Thyroid gland (tissue), 4 donors: ENCODE data around the gene DYNLT1. TPM values are rescaled to one million over a fixed set of nuclear protein-coding genes. Genes with fewer than 3 reads are reported as not detected.

Experiments used
- DNase-seq, 2 donors: peaks; one replicate each; pipeline ENCODE4 v3.0.0-alpha.2; 2019
- H3K27ac ChIP-seq, 3 donors: fragments of 200-600 bp; sonication (generic); 1 replicate in 2 of 3; 2 replicates in 1 of 3; pipeline ENCODE4 v1.5.1; 2016 to 2019; ENCODE audit warnings: mild to moderate bottlenecking in 1 of 3, moderate library complexity in 1 of 3
- H3K27me3 ChIP-seq: fragments of 200-600 bp; sonication (generic); one replicate; pipeline ENCODE4 v1.5.1; 2019
- H3K36me3 ChIP-seq, 2 donors: fragments of 200-600 bp; sonication (generic); one replicate each; pipeline ENCODE4 v1.5.1; 2016 to 2019
- H3K4me1 ChIP-seq, 2 donors: fragments of 200-600 bp; sonication (generic); one replicate each; pipeline ENCODE4 v1.5.1; 2017 to 2019
- H3K4me3 ChIP-seq, 3 donors: fragments of 200-600 bp; sonication (generic); replicated peaks in 1 of 3; 1 replicate in 2 of 3; 2 replicates in 1 of 3; pipeline ENCODE4 v1.5.1; 2016; ENCODE audit warnings: mild to moderate bottlenecking in 1 of 3
- H3K9me3 ChIP-seq: fragments of 200-600 bp; sonication (generic); one replicate; pipeline ENCODE4 v1.5.1; 2017
- CTCF ChIP-seq, 6 experiments: fragments of 200-600 bp in 3 of 6; fragments of 450-650 bp in 3 of 6; sonication (generic) in 3 of 6; IDR thresholded peaks; one replicate each; pipeline ENCODE4 v1.5.1; 2016 to 2019; ENCODE audit warnings: antibody characterized with exemption in 6 of 6, mild to moderate bottlenecking in 2 of 6, inconsistent platforms in 1 of 6, moderate library complexity in 1 of 6
- POLR2A ChIP-seq, 2 donors: fragments of 450-650 bp; IDR thresholded peaks; one replicate each; pipeline ENCODE4 v1.6.1; 2017; ENCODE audit warnings: antibody characterized with exemption in 2 of 2, mild to moderate bottlenecking in 2 of 2, moderate library complexity in 1 of 2
- WGBS, 2 donors: methylation state at CpG; one replicate each; pipeline ENCODE4 v1.1.5; 2017; 5-methylcytosine and 5-hydroxymethylcytosine counted together
- intact Hi-C: fragments of 100-400 bp; cut with DNase I; formaldehyde crosslinking; loops from one replicate; pipeline ENCODE4 v1.15.1; 2023
- total RNA-seq, 4 donors: library from RNA; depleted of rRNA; stranded (reverse); fragments of >200 nt; gene quantifications; one replicate each; pipeline ENCODE4 v1.2.3, GENCODE V29; 2016

Gene DYNLT1
- total RNA-seq, result 100 to 1,000 TPM in 2 of 4 donors, 10 to 100 TPM in 2; 76.6 to 113 (median 93.4) TPM

GRCh38 chr6:158644231-158645063 lies at the start of gene DYNLT1:
Gene DYNLT1, minus strand, starts transcription at chr6:158644743. Its CDS starts 35 bp downstream, at chr6:158644708.
- Histone ChIP-seq H3K4me1 (peaks cover 22 to 37% of the 10 kb centered on the region in 2 donors), H3K36me3 (no peaks in the 10 kb centered on the region), H3K4me3 (peak within 1 kb of the TSS; percentile 82 to 95 (median 89)), H3K27me3 (no peaks in the 10 kb centered on the region), H3K27ac (peak within 1 kb of the TSS; percentile 85 to 97 (median 91)), H3K9me3 (no peaks in the 10 kb centered on the region)
- TF ChIP-seq CTCF (IDR thresholded peaks at IDR 0.05) (no peak), POLR2A (IDR thresholded peaks at IDR 0.05) (peak; percentile 92 to 98)
- intact Hi-C loops, result no loop called here
- WGBS, 2 donors, result 0 to 1% methylated on average over 30 to 32 of the region's 81 CpGs
- peak; percentile 91 for DNase-seq

GRCh38 chr6:158688860-158689259 lies 44.3 kb upstream of the DYNLT1 start:
- H3K9me3 ChIP-seq, result no peaks in the 10 kb centered on the region
- DNase-seq, result no peak
- TF ChIP-seq POLR2A (IDR thresholded peaks at IDR 0.05) (no peak), CTCF (IDR thresholded peaks at IDR 0.05) (no peak)
- H3K4me1 ChIP-seq, result peaks cover 39 to 46% of the 10 kb centered on the region in 2 donors
- H3K36me3 ChIP-seq, result no peaks in the 10 kb centered on the region
- H3K27ac ChIP-seq, result peak overlapping the region in 1 of 3 donors; percentile 28
- H3K27me3 ChIP-seq, result no peaks in the 10 kb centered on the region
- intact Hi-C loops, result no loop called here
- WGBS, 2 donors, result 75 to 90% methylated on average over 1 of the region's 1 CpG
- H3K4me3 ChIP-seq, result no peak overlapping the region

- no peak overlapping the region for H3K4me3 ChIP-seq
- no peak for TF ChIP-seq POLR2A (IDR thresholded peaks at IDR 0.05)
- TF ChIP-seq CTCF (IDR thresholded peaks at IDR 0.05), result no peak
- 88 to 89% methylated on average over 4 of the region's 4 CpGs for WGBS, 2 donors
- peak overlapping the region; percentile 75 to 86 (median 81) for H3K27ac ChIP-seq
- intact Hi-C loops, result no loop called here
- H3K27me3 ChIP-seq, result no peaks in the 10 kb centered on the region
- no peak for DNase-seq
- no peaks in the 10 kb centered on the region for H3K9me3 ChIP-seq
- no peaks in the 10 kb centered on the region for H3K36me3 ChIP-seq
- peaks cover 34 to 35% of the 10 kb centered on the region in 2 donors for H3K4me1 ChIP-seq
These were observed 43.0 kb upstream of the DYNLT1 start for GRCh38 chr6:158687506-158687905.

GRCh38 chr6:158686791-158687381 lies 42.3 kb upstream of the DYNLT1 start:
- no peak for DNase-seq
- Histone ChIP-seq H3K27ac (peak overlapping the region; percentile 75 to 86 (median 81)), H3K27me3 (no peaks in the 10 kb centered on the region), H3K4me3 (no peak overlapping the region), H3K4me1 (peaks cover 32 to 34% of the 10 kb centered on the region in 2 donors), H3K36me3 (no peaks in the 10 kb centered on the region), H3K9me3 (no peaks in the 10 kb centered on the region)
- 60 to 66% methylated on average over 7 of the region's 7 CpGs for WGBS, 2 donors
- intact Hi-C loops, result no loop called here
- TF ChIP-seq POLR2A (IDR thresholded peaks at IDR 0.05) (peak in 1 of 2 donors; percentile 2), CTCF (IDR thresholded peaks at IDR 0.05) (no peak)

GRCh38 chr6:158686311-158686710 lies 41.8 kb upstream of the DYNLT1 start:
- no peaks in the 10 kb centered on the region for H3K27me3 ChIP-seq
- intact Hi-C loops, result no loop called here
- peak overlapping the region; percentile 75 to 86 (median 81) for H3K27ac ChIP-seq
- H3K4me1 ChIP-seq, result peaks cover 31 to 32% of the 10 kb centered on the region in 2 donors
- H3K4me3 ChIP-seq, result no peak overlapping the region
- peak; percentile 45 to 66 for DNase-seq
- no peaks in the 10 kb centered on the region for H3K9me3 ChIP-seq
- TF ChIP-seq CTCF (IDR thresholded peaks at IDR 0.05) (no peak), POLR2A (IDR thresholded peaks at IDR 0.05) (peak in 1 of 2 donors; percentile 36)
- no peaks in the 10 kb centered on the region for H3K36me3 ChIP-seq
- WGBS, 2 donors, result 42 to 50% methylated on average over 4 of the region's 4 CpGs
